ENCODE results near the gene SPOCK2. TPM values are rescaled to one million over a fixed set of nuclear protein-coding genes. Genes with fewer than 3 reads are reported as not detected.

The SPOCK2 gene
- total RNA-seq, 1 experiment from 2014 or later, result 1.8 TPM

DNA sequence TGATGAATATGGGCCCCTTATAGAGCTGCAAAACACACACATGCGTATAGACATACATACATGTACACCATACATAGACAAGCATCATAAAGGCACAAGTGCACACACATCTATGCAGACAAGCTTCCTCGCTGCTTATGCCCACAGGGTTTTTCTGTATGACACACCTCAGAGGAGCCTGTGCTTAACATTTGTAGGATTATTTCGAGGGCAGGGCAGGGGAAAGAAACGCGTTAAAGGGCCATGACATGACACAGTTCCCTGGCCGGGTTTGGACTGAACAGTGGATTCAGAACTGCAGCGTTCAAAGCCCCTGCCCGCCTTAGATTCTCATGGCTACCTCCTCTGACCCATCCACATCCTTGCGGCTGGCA is 79.3 kb downstream of the SPOCK2 start:
- Histone ChIP-seq H2AFZ (ENCODE audit: low read length) (no peak overlapping the region), H3K4me2 (ENCODE audit: insufficient read depth, insufficient read length, low read length) (no peak overlapping the region)
- no peak overlapping the region for H3K4me3 Mint-ChIP-seq

More for the DNA sequence above, 79.3 kb downstream of the SPOCK2 start:
- Histone ChIP-seq H3K79me1 (ENCODE audit: insufficient read depth, low read depth, low read length, poor library complexity, severe bottlenecking) (no peaks in the 10 kb centered on the region), H3K18ac (ENCODE audit: insufficient read length, low read depth, low read length) (no peak overlapping the region), H4K91ac (ENCODE audit: insufficient read length, low read depth, low read length) (no peak overlapping the region), H3K27me3 (ENCODE audit: insufficient read depth, low read length) (no peaks in the 10 kb centered on the region), H3K9ac (ENCODE audit: extremely low read depth, insufficient read length, low read length) (no peak overlapping the region), H2BK5ac (ENCODE audit: insufficient read length, low read length) (no peak overlapping the region), H3T11ph (ENCODE audit: low read length) (no peak overlapping the region), H4K5ac (ENCODE audit: insufficient read length, low read depth, low read length) (no peak overlapping the region), H3K14ac (ENCODE audit: insufficient read depth, low read length) (no peak overlapping the region), H3K23ac (ENCODE audit: insufficient read length, low read depth, low read length) (no peak overlapping the region), H3K4ac (ENCODE audit: low read depth, low read length) (no peak overlapping the region), H3K9me3 (ENCODE audit: control insufficient read depth, low read depth, low read length) (no peaks in the 10 kb centered on the region), H2AK5ac (ENCODE audit: insufficient read length, low read length) (no peak overlapping the region), H4K8ac (replicated peaks; ENCODE audit: insufficient read length, low read depth, low read length) (no peak overlapping the region), H2BK20ac (ENCODE audit: low read depth, low read length, poor library complexity, severe bottlenecking) (no peak overlapping the region), H4K20me1 (ENCODE audit: control insufficient read depth, insufficient read depth, insufficient read length) (no peaks in the 10 kb centered on the region), H2BK12ac (ENCODE audit: insufficient read length, low read depth, low read length) (no peak overlapping the region), H3K56ac (ENCODE audit: insufficient read length, low read depth, low read length) (no peak overlapping the region), H3K4me1 (ENCODE audit: insufficient read depth, low read length) (no peaks in the 10 kb centered on the region), H3K23me2 (ENCODE audit: insufficient read length, low read depth, low read length, poor library complexity, severe bottlenecking) (no peaks in the 10 kb centered on the region), H2BK15ac (ENCODE audit: low read depth, low read length) (no peak overlapping the region), H2BK120ac (ENCODE audit: low read depth, low read length, poor library complexity, severe bottlenecking) (no peak overlapping the region), H3K27ac (ENCODE audit: insufficient read length, low read depth, low read length) (no peak overlapping the region), H3K79me2 (ENCODE audit: insufficient read depth, low read length) (no peaks in the 10 kb centered on the region)
- H3K27ac Mint-ChIP-seq, result peak overlapping the region in 2 of 3 experiments; percentile 73 to 94; a peak in 4 of 7 replicates
- H3K4me1 Mint-ChIP-seq, result peaks cover 2 to 3% of the 10 kb centered on the region in 2 experiments
- no CpG with 5 or more reads among the region's 9 CpGs for WGBS (ENCODE audit: extremely low coverage, insufficient read length, low lambda C conversion rate)
- H3K36me3 Mint-ChIP-seq (ENCODE audit: insufficient read depth in 1 of 3, low read depth in 3 of 3), result peaks cover 0 to 8% (median 2%) of the 10 kb centered on the region in 3 experiments; a peak in 2 of 7 replicates
- DNase-seq, result no peak
- no peak for TF ChIP-seq CTCF (conservative IDR thresholded peaks at IDR 0.05)
- H3K9me3 Mint-ChIP-seq, result no peaks in the 10 kb centered on the region
- no peaks in the 10 kb centered on the region for H3K27me3 Mint-ChIP-seq (ENCODE audit: low read depth)

Other genes with a start within 250 kb of the SPOCK2 start
- 336 and 346 TPM in 2 replicates for gene PSAP, start 237.3 kb downstream of the SPOCK2 start, total RNA-seq (2021)
- 6.0 and 6.1 TPM in 2 replicates for gene CHST3, start 124.2 kb downstream of the SPOCK2 start, total RNA-seq (2021)
- gene ANAPC16, start 127.5 kb upstream of the SPOCK2 start, total RNA-seq (2021), result 66.6 and 73.8 TPM in 2 replicates
- 36.9 and 41.2 TPM in 2 replicates for gene ASCC1, start 127.7 kb upstream of the SPOCK2 start, total RNA-seq (2021)
- gene DDIT4, start 185.4 kb upstream of the SPOCK2 start, total RNA-seq (2021), result 82.9 and 84.0 TPM in 2 replicates